ENCODE data around the gene WT1.
"Not testable (repeated sequence)": the region's sequence is repeated elsewhere in the genome, so short reads cannot be mapped to it uniquely, and the experiment has no call there.

Gene WT1

DNA sequence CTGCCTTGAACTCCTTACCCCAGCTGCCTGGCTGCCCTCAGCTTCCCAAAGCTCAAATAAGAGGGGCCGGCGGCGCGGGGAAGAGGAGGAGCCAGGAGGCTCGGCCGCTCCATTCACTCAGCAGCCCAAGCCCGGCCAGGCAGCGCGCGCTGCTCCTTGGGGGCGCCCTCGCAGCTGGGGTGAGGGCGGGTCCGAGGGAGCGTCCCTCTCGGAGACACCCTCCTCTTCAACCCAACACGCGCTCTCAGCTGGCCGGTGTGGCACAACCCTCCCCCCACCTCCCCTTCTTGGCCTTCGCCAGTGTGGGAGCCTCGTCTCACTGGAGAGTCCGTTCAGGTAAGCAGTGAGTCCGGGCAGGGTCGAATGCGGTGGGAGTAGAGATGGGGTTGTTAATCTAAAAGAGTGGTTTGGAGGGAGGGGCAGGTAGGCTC, at the start of gene WT1:
Gene WT1, minus strand, starts transcription at position 29 of the 431 bp plus-strand sequence.
- peak within 1 kb of the TSS; percentile 32 for H3K27ac ChIP-seq
- TF ChIP-seq, protein P1, sequence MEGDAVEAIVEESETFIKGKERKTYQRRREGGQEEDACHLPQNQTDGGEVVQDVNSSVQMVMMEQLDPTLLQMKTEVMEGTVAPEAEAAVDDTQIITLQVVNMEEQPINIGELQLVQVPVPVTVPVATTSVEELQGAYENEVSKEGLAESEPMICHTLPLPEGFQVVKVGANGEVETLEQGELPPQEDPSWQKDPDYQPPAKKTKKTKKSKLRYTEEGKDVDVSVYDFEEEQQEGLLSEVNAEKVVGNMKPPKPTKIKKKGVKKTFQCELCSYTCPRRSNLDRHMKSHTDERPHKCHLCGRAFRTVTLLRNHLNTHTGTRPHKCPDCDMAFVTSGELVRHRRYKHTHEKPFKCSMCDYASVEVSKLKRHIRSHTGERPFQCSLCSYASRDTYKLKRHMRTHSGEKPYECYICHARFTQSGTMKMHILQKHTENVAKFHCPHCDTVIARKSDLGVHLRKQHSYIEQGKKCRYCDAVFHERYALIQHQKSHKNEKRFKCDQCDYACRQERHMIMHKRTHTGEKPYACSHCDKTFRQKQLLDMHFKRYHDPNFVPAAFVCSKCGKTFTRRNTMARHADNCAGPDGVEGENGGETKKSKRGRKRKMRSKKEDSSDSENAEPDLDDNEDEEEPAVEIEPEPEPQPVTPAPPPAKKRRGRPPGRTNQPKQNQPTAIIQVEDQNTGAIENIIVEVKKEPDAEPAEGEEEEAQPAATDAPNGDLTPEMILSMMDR (IDR thresholded peaks at IDR 0.05), result no peak
- TF ChIP-seq ZFX (IDR thresholded peaks at IDR 0.05; ENCODE audit: borderline replicate concordance), result no peak

DNA sequence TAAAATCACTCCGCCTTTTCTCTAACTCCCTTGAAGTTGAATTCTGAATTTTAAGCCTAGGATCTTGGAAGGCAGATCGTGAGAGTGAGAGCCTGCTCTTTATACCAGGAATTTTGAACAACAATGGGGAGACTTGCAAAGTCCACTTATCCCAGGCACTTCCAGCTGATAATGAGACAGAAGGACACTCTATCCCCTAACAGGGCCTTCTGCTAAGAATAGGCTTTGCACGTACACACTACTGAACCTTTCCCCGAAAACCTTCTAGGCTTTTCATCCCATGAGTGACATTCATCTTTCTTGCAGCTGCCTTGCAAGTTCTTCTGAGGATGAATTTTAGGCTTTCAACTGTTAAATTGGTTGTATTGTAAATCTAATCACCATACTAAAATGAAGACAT, 44.0 kb upstream of the WT1 start:
- no peak for TF ChIP-seq ZFX (IDR thresholded peaks at IDR 0.05; ENCODE audit: borderline replicate concordance)
- TF ChIP-seq, protein P1 (IDR thresholded peaks at IDR 0.05), result no peak

DNA sequence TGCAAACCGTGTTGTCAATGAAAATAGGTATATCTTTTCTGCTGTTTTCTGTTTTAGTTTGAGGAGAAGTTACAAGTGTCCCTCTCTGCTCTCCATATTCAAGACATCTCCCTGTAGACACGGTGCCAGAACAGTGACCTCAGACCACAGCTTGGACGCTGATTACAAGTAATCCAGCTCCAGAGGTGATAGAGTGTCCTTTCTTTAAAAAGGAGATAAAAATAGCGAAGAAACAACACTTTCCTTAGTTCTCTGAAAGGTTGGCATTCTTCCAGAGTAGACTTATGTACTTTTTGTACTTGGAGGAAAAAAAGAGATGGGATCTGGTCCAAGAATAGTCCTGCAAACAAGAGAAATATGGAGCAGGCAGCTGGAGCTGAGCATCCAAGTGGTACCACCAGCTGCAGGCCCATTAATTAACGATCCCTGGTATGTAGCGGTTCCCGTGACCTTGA, 43.0 kb upstream of the WT1 start:
- no peak overlapping the region for H3K27ac ChIP-seq
- TF ChIP-seq, protein P1 (IDR thresholded peaks at IDR 0.05), result no peak
- TF ChIP-seq ZFX (IDR thresholded peaks at IDR 0.05; ENCODE audit: borderline replicate concordance), result no peak

More for the DNA sequence above, 44.0 kb upstream of the WT1 start:
- no peak overlapping the region for H3K27ac ChIP-seq

DNA sequence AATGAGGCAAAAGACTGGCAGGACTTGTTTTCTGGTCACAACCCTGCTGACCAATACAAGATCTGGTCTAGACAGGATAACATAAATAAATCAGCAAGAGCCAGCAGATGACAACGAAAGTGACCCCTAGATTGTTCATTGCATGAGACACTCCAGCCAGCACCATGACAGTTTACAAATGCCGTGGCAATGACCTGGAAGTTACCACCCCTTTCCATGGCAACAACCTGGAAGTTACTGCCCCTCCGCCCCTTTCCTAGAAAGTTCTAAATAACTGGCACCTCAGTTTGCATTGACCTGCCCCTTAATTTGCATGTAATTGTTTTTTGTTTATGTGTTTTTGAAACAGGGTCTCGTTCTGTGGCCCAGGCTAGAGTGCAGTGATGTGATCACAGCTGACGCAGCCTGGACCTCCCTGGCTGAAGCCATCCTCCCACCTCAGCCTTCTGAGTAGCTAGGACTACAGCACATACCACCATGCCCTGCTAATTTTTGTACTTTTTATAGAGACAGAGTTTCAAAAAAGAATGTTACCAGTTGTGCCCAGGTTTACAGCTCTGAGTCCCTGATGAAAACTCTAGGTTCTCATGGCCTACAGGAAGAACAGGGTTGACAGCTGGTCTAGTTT, 38.1 kb upstream of the WT1 start:
- H3K27ac ChIP-seq, result no peak overlapping the region

DNA sequence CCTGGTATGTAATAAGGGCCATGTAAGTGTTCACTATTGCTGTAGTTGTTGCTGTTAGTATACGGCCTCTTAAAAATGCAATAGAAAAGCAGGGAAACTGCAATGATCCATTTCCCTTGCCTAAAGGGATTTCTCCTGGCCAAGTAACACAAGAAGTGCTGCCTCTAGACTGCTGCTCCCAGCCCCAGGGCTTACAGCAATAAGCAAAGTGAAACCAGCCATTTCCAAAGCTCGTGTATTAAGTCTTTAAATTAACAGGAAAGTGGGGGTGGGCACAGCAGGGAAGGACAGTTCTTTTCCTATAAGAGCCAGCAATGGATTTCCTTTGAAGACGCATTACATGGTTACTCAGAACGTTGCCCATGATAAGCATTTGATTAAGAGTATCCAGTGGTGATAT, 36.9 kb upstream of the WT1 start:
- H3K27ac ChIP-seq, result no peak overlapping the region
- TF ChIP-seq ZFX (IDR thresholded peaks at IDR 0.05; ENCODE audit: borderline replicate concordance), result no peak
- TF ChIP-seq, protein P1 (IDR thresholded peaks at IDR 0.05), result no peak

More for the DNA sequence above, 38.1 kb upstream of the WT1 start:
- TF ChIP-seq, protein P1 (IDR thresholded peaks at IDR 0.05), result no peak
- TF ChIP-seq ZFX (IDR thresholded peaks at IDR 0.05; ENCODE audit: borderline replicate concordance), result no peak

DNA sequence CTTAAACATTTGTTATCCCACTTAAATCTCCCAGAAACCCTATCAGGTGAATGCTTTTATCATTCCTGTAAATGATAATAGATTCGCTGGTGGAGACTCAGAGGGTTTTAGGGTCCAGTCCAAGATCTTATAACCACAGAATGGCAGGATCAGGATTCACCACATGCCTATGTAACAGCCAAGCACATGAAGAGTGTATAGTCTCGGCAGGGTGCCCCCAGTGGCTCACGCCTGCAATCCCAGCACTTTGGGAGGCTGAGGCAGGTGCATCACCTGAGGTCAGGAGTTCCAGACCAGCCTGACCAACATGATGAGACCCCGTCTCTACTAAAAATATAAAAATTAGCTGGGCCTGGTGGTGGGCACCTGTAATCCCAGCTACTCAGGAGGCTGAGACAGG, 36.2 kb upstream of the WT1 start:
- TF ChIP-seq, protein P1 (IDR thresholded peaks at IDR 0.05), result peak; percentile 15; the same call in 1 of the 2 replicates
- H3K27ac ChIP-seq, result not testable (repeated sequence)

DNA sequence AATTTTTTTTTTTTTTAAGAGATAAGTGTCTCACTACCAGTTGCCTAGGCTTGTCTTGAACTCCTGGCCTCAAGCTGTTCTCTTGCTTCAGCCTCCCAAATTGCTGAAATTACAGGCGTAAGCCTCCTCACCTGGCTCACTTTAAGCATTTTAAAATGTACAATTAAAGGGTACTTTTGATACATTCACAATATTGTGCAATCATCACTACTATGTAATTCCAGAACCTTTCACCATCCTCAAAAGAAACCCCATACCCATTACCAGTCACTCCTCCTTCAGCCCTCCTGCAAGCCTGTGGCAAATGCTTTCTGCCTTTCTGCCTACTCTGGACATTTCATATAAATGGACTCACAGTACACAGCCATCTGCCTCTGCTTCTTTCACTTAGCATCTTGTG, 34.5 kb upstream of the WT1 start:
- no peak overlapping the region for H3K27ac ChIP-seq
- TF ChIP-seq, protein P1 (IDR thresholded peaks at IDR 0.05), result no peak
- TF ChIP-seq ZFX (IDR thresholded peaks at IDR 0.05; ENCODE audit: borderline replicate concordance), result no peak

All from 22Rv1 (cell line).